T1000 (cell line): ENCODE results near the gene PIM3.

Experiments used
- DNase-seq: peaks from one replicate; lab custom pipeline; 2025; ENCODE audit warnings: mixed read lengths; lab: John Stamatoyannopoulos, UW

The PIM3 gene

DNA sequence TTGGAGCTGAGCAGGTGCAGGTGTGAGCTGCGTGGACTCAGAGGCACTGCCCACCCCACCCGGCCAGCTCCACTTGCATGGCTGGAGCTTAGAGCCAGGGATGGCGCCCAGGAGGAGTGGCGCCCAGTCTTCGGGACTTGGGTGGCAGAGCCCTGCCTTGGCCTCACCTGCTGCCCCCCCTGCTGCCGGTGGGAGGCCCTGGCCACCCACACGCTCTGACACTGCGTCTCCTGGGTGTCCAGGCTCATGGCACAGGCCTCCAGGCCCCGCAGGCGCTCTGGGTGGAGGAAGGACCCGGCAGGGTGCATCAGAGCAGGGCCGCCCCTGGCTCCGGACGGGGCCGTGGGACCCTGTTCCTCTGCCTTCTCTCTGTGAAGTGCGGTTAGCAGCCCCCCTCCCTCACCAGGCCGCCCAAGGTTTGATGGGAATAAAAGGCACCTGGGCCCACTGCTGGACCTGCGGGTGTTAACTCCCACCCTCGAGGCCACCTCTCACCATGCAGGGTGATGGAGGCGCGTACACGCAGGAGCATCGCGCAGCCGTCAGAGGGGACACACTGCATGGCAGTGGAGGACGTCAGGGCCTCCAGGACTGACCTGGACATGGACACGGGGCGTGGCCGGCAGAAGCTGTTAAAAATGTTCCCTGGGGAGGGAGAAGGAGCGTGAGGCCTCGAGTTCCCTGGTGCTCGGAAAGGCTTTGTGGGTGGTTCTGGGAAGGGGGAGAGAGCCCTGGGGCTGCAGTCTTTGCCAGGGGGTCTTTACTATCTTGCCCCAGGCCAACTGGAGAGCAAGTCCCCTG is 40.2 kb downstream of the PIM3 start:
- DNase-seq: no peak

DNA sequence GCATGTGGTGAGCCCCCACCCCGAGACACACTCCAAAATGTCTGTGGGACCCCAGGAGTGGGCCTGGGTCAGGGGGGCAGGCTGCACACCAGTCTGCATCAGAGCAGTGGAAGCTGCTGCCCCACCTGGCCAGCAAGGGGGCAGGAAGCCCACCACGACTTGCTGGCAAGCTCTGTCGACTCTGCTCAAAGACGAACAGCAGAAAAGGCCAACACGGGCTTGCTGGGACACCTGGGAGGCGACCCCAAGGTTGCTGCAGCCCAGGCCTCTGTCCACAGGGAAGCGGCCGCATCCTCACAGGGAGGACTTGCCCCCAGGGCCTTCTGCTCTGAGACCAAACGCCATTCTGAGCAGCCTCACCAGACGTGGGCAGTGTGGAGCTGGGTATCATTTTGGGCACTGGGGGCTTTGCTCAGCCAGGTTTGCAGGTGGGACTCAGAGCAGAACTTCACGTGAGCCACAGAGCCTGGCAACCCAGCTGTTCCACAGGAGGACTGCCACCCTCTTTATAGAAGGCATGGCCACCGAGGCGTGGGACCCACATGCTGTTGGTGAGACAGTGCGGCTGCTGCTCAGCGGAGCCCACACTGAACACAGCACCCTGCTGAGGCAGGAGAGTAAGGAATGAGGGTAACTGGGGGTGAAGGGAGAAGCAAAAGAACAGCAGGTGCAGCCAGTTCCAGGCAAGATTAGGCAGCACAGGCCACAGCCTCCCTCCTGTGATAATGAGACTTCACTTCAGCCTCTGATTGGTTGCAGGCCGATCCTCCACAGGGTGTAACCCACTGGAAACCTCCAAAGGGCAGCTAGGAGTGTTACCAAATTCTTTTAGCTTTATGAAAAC is 41.0 kb downstream of the PIM3 start:
- DNase-seq: no peak

GRCh38 chr22:50002791-50003190 is 42.2 kb downstream of the PIM3 start:
- no peak for DNase-seq

GRCh38 chr22:50004918-50005317 is 44.3 kb downstream of the PIM3 start:
- no peak for DNase-seq

GRCh38 chr22:50007057-50007511 is 46.5 kb downstream of the PIM3 start:
- DNase-seq: no peak

DNA sequence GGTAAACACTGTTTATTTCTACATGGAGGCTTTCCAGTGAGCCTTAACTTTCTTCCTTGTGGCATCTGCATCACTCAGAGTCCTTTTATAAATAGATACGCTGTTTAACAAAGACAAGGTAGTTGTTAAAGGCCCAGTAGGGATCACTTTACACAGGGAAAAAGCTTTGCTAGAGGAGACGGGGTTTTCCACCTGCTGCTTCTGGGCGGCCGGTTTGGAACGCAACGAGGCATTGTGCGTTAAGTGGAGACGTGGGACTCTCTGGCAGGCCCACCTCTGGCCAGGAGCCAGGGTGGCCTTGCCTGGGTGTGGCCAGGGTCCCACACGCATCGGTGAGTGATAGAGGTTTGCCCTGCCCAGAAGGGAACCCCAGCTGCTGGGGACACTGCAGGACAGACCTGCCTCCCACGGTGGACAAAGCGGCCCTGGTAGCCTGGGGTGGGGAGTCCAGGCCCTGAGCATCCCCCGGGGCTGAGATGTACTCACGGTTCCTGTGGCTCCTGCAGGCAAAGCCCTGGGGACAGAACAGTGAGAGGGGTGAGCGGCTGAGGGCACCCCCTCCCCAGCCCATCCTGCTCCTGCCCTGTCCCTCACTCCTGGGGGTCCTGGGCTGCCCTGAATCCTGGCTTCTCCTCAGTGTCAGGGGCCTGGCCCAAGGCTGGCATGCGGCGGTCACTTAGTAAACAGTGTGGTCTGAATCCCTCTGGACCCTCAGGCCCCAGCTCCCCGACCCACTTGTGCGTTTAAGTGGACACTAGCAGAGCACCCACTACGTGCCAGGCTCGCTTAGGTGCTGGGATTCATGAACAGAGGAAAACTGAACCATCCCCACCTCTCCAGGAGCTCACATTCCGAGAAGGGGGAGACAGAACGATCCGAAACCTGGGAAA is 47.8 kb downstream of the PIM3 start:
- DNase-seq: no peak

DNA sequence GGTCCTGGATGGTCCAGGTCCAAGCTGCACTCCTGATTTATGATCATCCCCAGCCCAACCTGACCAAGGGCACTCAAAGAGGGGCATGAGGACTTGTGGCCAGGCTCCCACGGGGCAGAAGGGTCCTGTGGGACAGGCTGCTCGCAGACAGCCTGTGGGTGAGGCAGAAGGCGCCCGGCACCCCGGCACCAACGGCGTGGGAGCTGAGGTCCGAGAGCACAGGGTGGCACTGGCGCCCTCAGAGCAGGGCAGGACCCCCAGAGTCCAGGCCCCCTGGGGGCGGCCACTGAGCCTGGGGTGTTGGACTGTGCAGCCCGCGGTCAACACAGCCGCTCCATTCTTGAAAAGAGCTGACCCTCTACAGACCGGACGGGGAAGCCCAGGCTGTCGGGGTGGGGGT is 48.7 kb downstream of the PIM3 start:
- DNase-seq: no peak

DNA sequence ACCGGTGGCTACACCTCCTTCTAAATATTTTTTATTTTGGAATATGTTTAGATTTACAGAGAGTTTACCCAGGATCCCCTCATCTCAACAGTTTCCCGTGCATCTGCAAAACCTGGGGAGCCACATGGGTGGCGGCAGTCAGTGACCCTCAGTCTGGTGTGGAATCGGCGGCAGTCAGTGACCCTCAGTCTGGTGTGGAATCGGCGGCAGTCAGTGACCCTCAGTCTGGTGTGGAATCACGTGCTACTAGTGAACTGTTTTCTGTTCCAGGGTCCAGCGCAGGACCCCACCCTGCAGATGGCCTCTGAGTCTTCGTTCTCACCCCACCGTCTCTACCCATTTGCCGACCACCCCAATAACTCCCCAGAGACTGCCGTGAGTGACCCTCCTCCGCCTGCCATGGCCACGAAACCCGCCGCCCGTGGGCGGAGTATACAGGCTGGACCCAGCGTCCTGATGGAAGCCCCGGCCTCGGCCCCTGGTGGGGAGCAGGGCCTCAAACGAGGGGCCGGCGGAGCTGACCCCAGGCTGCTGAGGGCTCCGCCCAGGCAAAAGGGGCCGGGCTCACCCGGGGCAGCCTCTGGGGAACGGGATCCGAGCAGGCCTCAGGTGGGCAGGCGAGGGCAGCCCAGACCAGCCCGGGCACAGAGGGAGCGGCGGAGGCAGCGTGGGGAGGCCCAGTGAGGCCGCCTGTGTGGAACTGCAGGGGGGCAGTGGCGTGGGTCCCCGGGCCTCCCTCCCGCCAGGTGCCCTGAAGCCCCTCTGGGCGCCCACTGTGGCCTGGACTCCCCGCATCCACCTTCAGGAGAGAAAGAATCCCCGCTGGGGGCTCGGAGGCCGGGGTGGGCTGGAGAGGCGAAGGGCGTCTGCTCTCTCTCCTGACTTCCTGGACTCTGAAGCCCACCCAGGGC is 49.4 kb downstream of the PIM3 start:
- DNase-seq: no peak

DNA sequence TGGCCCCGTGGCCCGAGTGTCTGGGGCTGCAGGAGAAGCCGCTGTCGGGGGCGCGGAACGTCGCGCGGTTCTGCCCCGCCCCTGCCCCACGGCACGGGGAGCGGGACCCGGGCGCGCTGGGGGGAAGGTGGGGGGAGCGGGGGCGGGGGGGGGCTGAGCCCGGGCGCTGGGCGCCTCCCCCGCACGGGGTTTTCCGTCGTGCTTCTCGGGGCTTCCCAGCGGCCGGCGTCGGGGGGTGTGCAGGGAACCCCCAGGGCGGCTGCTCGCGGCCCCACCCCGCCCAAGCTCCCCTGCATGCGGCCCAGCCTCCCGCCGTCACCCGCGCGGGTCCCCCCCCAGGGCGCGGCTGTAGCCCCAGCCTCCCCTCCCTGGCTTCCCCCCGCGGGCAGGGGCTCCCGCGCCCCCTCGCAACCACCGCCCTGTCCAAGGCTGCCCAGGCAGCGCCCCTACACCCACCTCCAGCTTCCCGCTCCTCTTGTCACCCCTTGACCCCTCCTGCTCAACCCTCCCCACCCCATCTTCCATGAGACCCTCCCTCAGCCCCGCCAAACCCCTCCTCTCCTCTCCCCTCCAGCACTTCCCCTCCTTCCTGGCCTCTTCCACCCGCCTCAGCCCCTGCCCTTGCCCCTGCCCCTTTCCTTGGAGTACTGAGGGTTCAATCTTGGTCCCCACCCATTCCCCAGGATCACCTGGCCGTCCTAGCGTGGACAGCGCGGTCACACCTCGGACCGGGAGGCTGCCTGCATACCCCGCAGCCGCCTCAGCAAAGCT is 50.3 kb downstream of the PIM3 start:
- DNase-seq: no peak

DNA sequence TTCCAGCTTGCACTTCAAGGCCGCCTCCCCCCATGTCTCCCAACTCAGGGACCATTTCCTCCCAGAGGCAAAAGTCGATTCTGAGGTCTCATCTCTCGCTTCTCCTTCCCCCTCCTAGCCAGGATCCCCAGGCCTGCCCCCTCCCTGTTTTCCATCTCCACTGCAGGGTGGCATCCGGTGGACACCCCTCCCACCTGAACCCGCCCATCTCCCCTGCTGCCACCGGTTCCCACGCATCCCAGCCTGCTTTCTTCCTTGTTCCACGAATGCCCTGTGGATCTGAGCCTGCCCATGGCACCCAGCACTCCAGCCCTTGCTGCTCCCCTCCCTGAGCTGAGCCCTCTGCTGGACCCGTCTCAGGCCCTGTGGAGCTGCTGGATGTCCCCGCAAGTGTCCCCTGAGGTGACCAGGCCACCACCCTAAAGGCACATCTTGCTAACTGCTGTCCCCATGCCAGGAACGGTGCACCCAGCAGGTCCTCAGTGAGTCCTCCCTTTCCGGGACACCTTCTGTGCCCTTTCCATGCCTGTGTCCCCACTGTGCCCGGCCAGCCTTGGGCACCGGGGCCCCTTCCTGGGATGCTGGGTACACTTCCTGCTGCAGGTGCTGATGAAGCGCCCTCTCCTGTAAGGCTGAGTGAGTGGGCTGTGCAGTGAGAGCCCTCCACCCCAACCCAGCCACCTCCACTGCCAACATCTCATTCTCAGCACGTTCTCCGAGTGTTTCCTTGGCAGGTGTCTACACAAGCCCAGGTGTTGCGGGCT is 51.1 kb downstream of the PIM3 start:
- no peak for DNase-seq

- DNase-seq: no peak
These were observed 51.9 kb downstream of the PIM3 start, which contains the start of gene IL17REL for GRCh38 chr22:50012211-50013181. Gene IL17REL, minus strand, starts transcription at chr22:50012765. Its CDS starts 119 bp downstream, at chr22:50012646.
